ENCODE measurements around the gene AURKAIP1.

The AURKAIP1 gene

DNA sequence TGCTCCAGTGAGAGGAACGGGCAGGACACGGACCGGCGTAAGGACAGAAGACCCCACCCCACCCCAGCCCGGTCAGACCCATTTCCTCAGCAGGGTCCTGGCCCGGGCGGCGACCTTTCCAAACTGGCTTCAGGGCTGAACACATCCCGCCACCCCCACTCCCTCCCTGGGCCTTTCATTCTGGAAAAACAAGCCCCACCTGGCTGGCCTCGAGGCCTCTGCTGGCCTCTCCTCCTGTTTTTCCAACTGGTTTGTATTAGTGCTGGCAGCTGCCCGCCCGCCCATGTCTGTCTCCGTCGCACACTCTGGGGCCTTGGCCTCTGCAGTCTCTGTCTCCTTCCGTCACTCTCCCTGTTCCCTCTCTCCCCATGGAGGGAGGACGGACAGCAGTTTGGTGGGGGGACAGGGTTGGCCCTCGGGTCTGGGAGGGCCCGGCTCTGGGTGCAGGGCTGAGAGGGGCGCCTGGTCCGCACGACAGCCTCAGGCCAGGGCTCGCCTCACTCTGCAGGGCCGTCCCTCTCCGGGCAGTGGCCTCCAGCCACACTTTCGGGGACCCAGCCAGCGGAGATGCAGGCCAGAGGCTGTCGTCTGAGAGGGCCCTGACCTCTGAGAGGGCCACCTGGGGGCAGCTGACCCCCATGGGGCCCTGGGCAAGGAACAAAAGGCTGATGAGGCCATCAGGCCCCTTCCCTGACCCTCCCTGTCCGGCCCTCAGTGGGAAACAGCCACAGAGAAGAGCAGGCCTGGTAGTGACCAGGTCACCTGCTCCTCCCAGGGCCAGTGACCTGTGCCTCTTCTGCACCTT, 15.1 kb downstream of the AURKAIP1 start:
- H3K36me3 ChIP-seq (ENCODE audit: control insufficient read depth in 2 of 2, insufficient read depth in 2 of 2, low read length in 2 of 2) = no peaks in the 10 kb centered on the region
- H3K9me3 ChIP-seq (ENCODE audit: control insufficient read depth in 2 of 2, low read length in 2 of 2) = no peaks in the 10 kb centered on the region
- H3K27me3 ChIP-seq (ENCODE audit: control insufficient read depth in 1 of 2, insufficient read depth in 2 of 2, low read length in 2 of 2) = no peaks in the 10 kb centered on the region
- H3K9ac ChIP-seq (ENCODE audit: low read length in 2 of 2) = peak overlapping the region in 1 of 2 donors; percentile 15
- no peak overlapping the region for H3K4me3 ChIP-seq (ENCODE audit: low read length in 2 of 2)
- H3K4me1 ChIP-seq (ENCODE audit: control insufficient read depth, insufficient read depth, low read length) = peaks cover 44% of the 10 kb centered on the region
- H3K27ac ChIP-seq (ENCODE audit: low read length) = peak overlapping the region; percentile 87

- H3K9ac ChIP-seq (ENCODE audit: low read length in 2 of 2) = no peak overlapping the region
- H3K4me3 ChIP-seq (ENCODE audit: low read length in 2 of 2) = peak overlapping the region in 1 of 2 donors; percentile 78
- no peaks in the 10 kb centered on the region for H3K9me3 ChIP-seq (ENCODE audit: control insufficient read depth in 2 of 2, low read length in 2 of 2)
- peaks cover 50% of the 10 kb centered on the region for H3K4me1 ChIP-seq (ENCODE audit: control insufficient read depth, insufficient read depth, low read length)
- H3K36me3 ChIP-seq (ENCODE audit: control insufficient read depth in 2 of 2, insufficient read depth in 2 of 2, low read length in 2 of 2) = no peaks in the 10 kb centered on the region
- peak overlapping the region; percentile 87 for H3K27ac ChIP-seq (ENCODE audit: low read length)
- no peaks in the 10 kb centered on the region for H3K27me3 ChIP-seq (ENCODE audit: control insufficient read depth in 1 of 2, insufficient read depth in 2 of 2, low read length in 2 of 2)
These were observed 15.7 kb downstream of the AURKAIP1 start for GRCh38 chr1:1359308-1359663.

- Histone ChIP-seq H3K4me1 (ENCODE audit: control insufficient read depth, insufficient read depth, low read length) (peaks cover 55% of the 10 kb centered on the region), H3K4me3 (ENCODE audit: low read length in 2 of 2) (peak within 1 kb of the TSS; percentile 72 to 78), H3K9ac (ENCODE audit: low read length in 2 of 2) (peak within 1 kb of the TSS; percentile 57 to 80), H3K9me3 (ENCODE audit: control insufficient read depth in 2 of 2, low read length in 2 of 2) (no peaks in the 10 kb centered on the region), H3K36me3 (ENCODE audit: control insufficient read depth in 2 of 2, insufficient read depth in 2 of 2, low read length in 2 of 2) (no peaks in the 10 kb centered on the region), H3K27me3 (ENCODE audit: control insufficient read depth in 1 of 2, insufficient read depth in 2 of 2, low read length in 2 of 2) (no peaks in the 10 kb centered on the region), H3K27ac (ENCODE audit: low read length) (peak within 1 kb of the TSS; percentile 87)
These were observed 16.4 kb downstream of the AURKAIP1 start, which contains the start of gene MXRA8 for GRCh38 chr1:1358433-1359271. TSS of gene MXRA8 (minus strand) at chr1:1358555. CDS start at chr1:1358504, 51 bp downstream.

DNA sequence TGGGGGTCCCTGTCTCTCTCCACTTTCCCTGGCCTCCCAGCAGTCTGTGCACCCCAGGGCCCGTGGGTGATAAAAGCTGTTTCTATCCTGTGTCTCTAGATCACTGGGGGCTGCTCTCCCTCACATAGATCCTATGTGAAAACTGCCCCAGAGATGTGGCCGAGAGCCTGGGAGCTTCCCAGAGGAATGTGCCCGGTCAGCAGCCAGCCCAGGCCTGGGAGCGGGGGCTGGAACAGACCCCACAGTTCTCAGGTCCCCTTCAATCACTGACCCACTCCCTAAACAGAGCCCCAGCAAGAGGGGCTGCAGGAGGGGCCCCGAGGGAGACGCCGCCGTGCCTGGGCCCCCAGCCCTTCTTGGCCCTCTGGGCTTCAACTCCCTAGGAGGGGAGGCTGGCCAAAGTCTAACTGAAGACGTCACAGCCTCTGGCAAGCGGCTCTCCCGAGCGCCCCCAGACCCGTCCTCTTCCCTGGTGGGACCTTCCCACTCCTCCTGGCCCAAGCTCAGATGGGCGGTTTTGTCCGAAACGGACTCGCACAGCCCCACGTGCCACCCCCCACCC, 17.1 kb downstream of the AURKAIP1 start:
- no peaks in the 10 kb centered on the region for H3K9me3 ChIP-seq (ENCODE audit: control insufficient read depth in 2 of 2, low read length in 2 of 2)
- H3K9ac ChIP-seq (ENCODE audit: low read length in 2 of 2) = peak overlapping the region; percentile 57 to 80
- peaks cover 62% of the 10 kb centered on the region for H3K4me1 ChIP-seq (ENCODE audit: control insufficient read depth, insufficient read depth, low read length)
- H3K27ac ChIP-seq (ENCODE audit: low read length) = peak overlapping the region; percentile 87
- H3K36me3 ChIP-seq (ENCODE audit: control insufficient read depth in 2 of 2, insufficient read depth in 2 of 2, low read length in 2 of 2) = no peaks in the 10 kb centered on the region
- H3K4me3 ChIP-seq (ENCODE audit: low read length in 2 of 2) = peak overlapping the region; percentile 72 to 78
- H3K27me3 ChIP-seq (ENCODE audit: control insufficient read depth in 1 of 2, insufficient read depth in 2 of 2, low read length in 2 of 2) = no peaks in the 10 kb centered on the region

DNA sequence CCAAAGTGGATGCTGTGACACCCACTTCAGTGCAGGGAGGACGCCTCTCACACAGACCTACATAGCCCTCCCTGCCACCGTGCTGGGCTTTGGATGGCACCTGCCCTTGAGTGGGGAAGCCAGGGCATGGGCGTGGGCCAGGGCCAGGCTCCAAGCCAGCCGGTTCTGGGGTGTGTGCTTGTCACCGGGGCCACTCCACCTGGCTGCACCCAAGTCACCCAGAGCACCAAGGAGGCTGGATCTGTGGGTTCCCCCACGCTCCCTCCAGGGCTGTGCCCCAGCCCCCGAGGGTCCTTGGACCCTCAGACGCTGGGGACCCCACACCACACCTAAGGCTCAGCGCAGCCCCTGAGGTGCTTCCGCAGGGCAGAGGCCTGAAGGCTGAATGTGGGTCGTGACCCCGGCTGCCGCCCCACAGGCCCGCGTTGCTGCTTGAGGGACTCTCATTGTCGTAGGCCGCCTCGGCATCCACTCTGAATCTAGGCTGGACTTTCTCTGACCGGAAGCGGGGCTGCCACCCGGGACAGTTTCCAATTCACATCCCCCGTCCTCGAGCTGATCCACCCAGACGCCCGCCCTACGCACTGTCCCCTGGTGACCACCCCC, 18.1 kb downstream of the AURKAIP1 start:
- H3K27me3 ChIP-seq (ENCODE audit: control insufficient read depth in 1 of 2, insufficient read depth in 2 of 2, low read length in 2 of 2) = no peaks in the 10 kb centered on the region
- H3K9ac ChIP-seq (ENCODE audit: low read length in 2 of 2) = peak overlapping the region; percentile 57 to 68
- no peaks in the 10 kb centered on the region for H3K9me3 ChIP-seq (ENCODE audit: control insufficient read depth in 2 of 2, low read length in 2 of 2)
- peak overlapping the region; percentile 72 to 78 for H3K4me3 ChIP-seq (ENCODE audit: low read length in 2 of 2)
- H3K4me1 ChIP-seq (ENCODE audit: control insufficient read depth, insufficient read depth, low read length) = peaks cover 67% of the 10 kb centered on the region
- H3K36me3 ChIP-seq (ENCODE audit: control insufficient read depth in 2 of 2, insufficient read depth in 2 of 2, low read length in 2 of 2) = peaks cover 0 to 2% of the 10 kb centered on the region in 2 donors
- peak overlapping the region; percentile 87 for H3K27ac ChIP-seq (ENCODE audit: low read length)

DNA sequence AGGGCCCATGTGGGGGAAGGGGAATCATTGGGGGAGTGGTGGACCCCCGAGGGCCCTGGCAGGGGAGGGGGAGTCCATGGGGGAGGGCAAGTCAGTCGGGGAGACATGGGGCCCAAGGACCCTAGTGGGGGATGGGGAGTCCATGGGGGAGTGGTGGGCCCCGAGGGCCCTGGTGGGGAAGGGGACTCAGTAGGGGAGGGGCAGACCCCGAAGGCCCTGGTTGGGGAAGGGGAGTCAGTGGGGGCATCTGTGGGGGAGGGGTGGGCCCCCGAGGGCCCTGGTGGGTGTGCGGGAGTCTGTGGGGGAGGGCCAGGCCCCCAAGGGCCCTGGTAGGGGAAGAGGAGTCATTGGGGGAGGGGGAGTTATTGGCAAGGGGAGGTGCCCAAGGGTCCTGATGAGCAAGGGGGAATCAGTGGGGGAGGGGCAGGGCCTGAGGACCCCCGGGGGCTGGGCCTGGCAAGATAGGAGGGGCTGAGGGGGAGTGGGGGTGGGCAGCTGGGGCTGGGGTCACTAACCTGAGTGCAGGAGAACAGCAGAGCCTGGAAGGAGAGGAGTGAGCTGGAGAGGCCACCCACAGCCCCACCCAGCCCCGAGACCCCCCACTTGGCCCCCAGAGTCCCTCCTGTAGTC, 18.7 kb downstream of the AURKAIP1 start:
- Histone ChIP-seq H3K27ac (ENCODE audit: low read length) (peak overlapping the region; percentile 87), H3K27me3 (ENCODE audit: control insufficient read depth in 1 of 2, insufficient read depth in 2 of 2, low read length in 2 of 2) (no peaks in the 10 kb centered on the region), H3K4me3 (ENCODE audit: low read length in 2 of 2) (peak overlapping the region in 1 of 2 donors; percentile 78), H3K9me3 (ENCODE audit: control insufficient read depth in 2 of 2, low read length in 2 of 2) (no peaks in the 10 kb centered on the region), H3K9ac (ENCODE audit: low read length in 2 of 2) (peak overlapping the region in 1 of 2 donors; percentile 57), H3K4me1 (ENCODE audit: control insufficient read depth, insufficient read depth, low read length) (peaks cover 69% of the 10 kb centered on the region), H3K36me3 (ENCODE audit: control insufficient read depth in 2 of 2, insufficient read depth in 2 of 2, low read length in 2 of 2) (peaks cover 0 to 2% of the 10 kb centered on the region in 2 donors)

GRCh38 chr1:1355416-1355815, 19.6 kb downstream of the AURKAIP1 start:
- Histone ChIP-seq H3K4me3 (ENCODE audit: low read length in 2 of 2) (peak overlapping the region in 1 of 2 donors; percentile 49), H3K27ac (ENCODE audit: low read length) (no peak overlapping the region), H3K27me3 (ENCODE audit: control insufficient read depth in 1 of 2, insufficient read depth in 2 of 2, low read length in 2 of 2) (no peaks in the 10 kb centered on the region), H3K4me1 (ENCODE audit: control insufficient read depth, insufficient read depth, low read length) (peaks cover 62% of the 10 kb centered on the region), H3K9ac (ENCODE audit: low read length in 2 of 2) (no peak overlapping the region), H3K9me3 (ENCODE audit: control insufficient read depth in 2 of 2, low read length in 2 of 2) (no peaks in the 10 kb centered on the region), H3K36me3 (ENCODE audit: control insufficient read depth in 2 of 2, insufficient read depth in 2 of 2, low read length in 2 of 2) (peaks cover 0 to 2% of the 10 kb centered on the region in 2 donors)

DNA sequence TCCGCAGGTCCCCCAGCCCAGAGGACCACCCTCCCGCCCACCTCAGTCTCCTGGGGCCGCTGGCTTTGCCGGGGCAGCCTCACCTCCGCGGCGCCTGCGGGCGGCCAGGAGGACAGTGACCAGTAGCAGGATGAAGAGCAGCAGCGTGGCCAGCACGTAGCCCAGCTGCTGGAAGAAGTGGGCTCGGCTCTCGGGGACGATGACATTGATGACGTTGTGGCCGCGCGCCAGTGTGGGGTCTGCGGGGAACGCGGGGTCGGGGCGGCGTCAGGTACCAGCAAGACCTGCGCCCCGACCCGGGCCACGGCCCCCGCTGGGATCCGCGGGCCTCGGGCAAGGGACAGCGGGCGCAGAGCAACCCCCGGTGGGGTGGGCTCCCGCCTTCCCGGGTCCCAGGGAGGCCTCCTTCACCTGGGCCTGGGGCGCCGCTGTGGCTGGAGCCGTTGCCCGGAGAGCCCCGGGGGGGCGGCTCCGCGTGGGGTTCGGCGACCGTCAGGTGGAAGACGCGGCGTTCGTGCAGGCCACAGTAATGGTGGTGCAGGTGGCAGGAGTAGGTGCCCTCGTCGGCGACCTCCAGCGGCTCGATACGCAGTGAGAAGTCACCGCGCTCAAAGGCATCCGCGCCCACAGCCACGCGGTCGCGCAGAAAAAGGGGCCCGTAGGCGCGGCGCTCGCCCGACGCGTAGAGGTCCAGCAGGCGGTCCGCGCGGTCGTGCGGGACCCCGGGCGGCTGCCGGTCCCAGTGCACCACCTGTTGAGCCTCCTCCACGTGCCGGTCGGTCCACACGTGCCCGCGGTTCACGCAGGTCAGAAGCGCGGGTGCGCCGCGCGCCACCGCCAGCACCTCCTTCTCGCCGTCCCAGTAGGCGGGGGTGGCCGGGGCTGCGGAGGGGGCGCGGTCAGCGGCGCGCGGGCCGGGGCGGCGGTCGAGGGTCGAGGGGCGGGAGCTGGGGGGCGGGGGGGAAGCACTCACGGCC, 20.4 kb downstream of the AURKAIP1 start:
- Histone ChIP-seq H3K27me3 (ENCODE audit: control insufficient read depth in 1 of 2, insufficient read depth in 2 of 2, low read length in 2 of 2) (no peaks in the 10 kb centered on the region), H3K9ac (ENCODE audit: low read length in 2 of 2) (no peak overlapping the region), H3K27ac (ENCODE audit: low read length) (no peak overlapping the region), H3K9me3 (ENCODE audit: control insufficient read depth in 2 of 2, low read length in 2 of 2) (no peaks in the 10 kb centered on the region), H3K4me1 (ENCODE audit: control insufficient read depth, insufficient read depth, low read length) (peaks cover 55% of the 10 kb centered on the region), H3K36me3 (ENCODE audit: control insufficient read depth in 2 of 2, insufficient read depth in 2 of 2, low read length in 2 of 2) (peaks cover 0 to 2% of the 10 kb centered on the region in 2 donors), H3K4me3 (ENCODE audit: low read length in 2 of 2) (no peak overlapping the region)

GRCh38 chr1:1353389-1354151, 21.4 kb downstream of the AURKAIP1 start:
- H3K4me1 ChIP-seq (ENCODE audit: control insufficient read depth, insufficient read depth, low read length) = peaks cover 49% of the 10 kb centered on the region
- peak overlapping the region; percentile 18 for H3K27ac ChIP-seq (ENCODE audit: low read length)
- H3K9ac ChIP-seq (ENCODE audit: low read length in 2 of 2) = no peak overlapping the region
- H3K36me3 ChIP-seq (ENCODE audit: control insufficient read depth in 2 of 2, insufficient read depth in 2 of 2, low read length in 2 of 2) = peaks cover 0 to 2% of the 10 kb centered on the region in 2 donors
- no peaks in the 10 kb centered on the region for H3K27me3 ChIP-seq (ENCODE audit: control insufficient read depth in 1 of 2, insufficient read depth in 2 of 2, low read length in 2 of 2)
- H3K4me3 ChIP-seq (ENCODE audit: low read length in 2 of 2) = no peak overlapping the region
- H3K9me3 ChIP-seq (ENCODE audit: control insufficient read depth in 2 of 2, low read length in 2 of 2) = no peaks in the 10 kb centered on the region
